HG03066 (cell line): ENCODE results near the gene MAML3.

Experiments
- ATAC-seq: cut with Tn5 transposase; IDR thresholded peaks from one replicate; pipeline ENCODE4 v1.9.1; 2021; ENCODE audit warnings: low read depth; ENCODE audit not compliant: unreplicated experiment

Gene MAML3

GRCh38 chr4:139685180-139685579 lies 468.8 kb downstream of the MAML3 start:
- no peak for ATAC-seq

GRCh38 chr4:139684351-139684750 lies 469.6 kb downstream of the MAML3 start:
- no peak for ATAC-seq

- no peak for ATAC-seq
Observed at GRCh38 chr4:139682741-139683151, 471.2 kb downstream of the MAML3 start.

GRCh38 chr4:139682309-139682708 lies 471.7 kb downstream of the MAML3 start:
- ATAC-seq = no peak

GRCh38 chr4:139676913-139677585 lies 476.9 kb downstream of the MAML3 start:
- ATAC-seq = no peak

- no peak for ATAC-seq
Observed at GRCh38 chr4:139676365-139676764, 477.6 kb downstream of the MAML3 start.

- ATAC-seq = no peak
Observed at GRCh38 chr4:139675651-139676050, 478.3 kb downstream of the MAML3 start.

- no peak for ATAC-seq
Observed at GRCh38 chr4:139674875-139675550, 479.0 kb downstream of the MAML3 start.

GRCh38 chr4:139672732-139673131 lies 481.3 kb downstream of the MAML3 start:
- ATAC-seq = no peak

- no peak for ATAC-seq
Observed at GRCh38 chr4:139672215-139672614, 481.8 kb downstream of the MAML3 start.

- ATAC-seq = no peak
Observed at GRCh38 chr4:139670775-139671174, 483.2 kb downstream of the MAML3 start.

- no peak for ATAC-seq
Observed at GRCh38 chr4:139669890-139670289, 484.1 kb downstream of the MAML3 start.

- no peak for ATAC-seq
Observed at GRCh38 chr4:139669335-139669734, 484.6 kb downstream of the MAML3 start.

GRCh38 chr4:139668658-139669201 lies 485.3 kb downstream of the MAML3 start:
- no peak for ATAC-seq

GRCh38 chr4:139668036-139668435 lies 485.9 kb downstream of the MAML3 start:
- no peak for ATAC-seq
